Measurements from ENCODE around the gene MXD1.

MXD1 gene

DNA sequence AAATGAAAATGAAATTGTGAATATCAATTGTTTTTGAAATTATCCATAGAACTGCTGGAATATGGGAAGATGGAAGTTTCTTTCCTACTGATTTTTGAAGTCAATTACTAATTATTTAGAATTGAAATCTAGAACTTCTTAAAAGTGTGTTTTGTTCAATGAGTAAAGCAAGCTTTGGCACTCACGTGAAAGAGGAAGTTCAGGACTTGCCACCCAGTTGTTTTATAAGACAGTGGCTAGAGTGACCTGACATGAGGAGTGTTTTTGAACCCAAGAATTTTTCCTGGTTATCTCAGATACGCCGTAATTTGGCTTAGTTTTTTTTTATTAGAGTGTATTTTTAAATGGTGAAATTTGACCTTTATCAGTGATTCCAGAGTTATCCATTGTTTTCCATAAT, 3.5 kb downstream of the MXD1 start:
- TF ChIP-seq, protein P1, sequence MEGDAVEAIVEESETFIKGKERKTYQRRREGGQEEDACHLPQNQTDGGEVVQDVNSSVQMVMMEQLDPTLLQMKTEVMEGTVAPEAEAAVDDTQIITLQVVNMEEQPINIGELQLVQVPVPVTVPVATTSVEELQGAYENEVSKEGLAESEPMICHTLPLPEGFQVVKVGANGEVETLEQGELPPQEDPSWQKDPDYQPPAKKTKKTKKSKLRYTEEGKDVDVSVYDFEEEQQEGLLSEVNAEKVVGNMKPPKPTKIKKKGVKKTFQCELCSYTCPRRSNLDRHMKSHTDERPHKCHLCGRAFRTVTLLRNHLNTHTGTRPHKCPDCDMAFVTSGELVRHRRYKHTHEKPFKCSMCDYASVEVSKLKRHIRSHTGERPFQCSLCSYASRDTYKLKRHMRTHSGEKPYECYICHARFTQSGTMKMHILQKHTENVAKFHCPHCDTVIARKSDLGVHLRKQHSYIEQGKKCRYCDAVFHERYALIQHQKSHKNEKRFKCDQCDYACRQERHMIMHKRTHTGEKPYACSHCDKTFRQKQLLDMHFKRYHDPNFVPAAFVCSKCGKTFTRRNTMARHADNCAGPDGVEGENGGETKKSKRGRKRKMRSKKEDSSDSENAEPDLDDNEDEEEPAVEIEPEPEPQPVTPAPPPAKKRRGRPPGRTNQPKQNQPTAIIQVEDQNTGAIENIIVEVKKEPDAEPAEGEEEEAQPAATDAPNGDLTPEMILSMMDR (IDR thresholded peaks at IDR 0.05; ENCODE audit: borderline replicate concordance, insufficient read depth, low read depth, low read length), result no peak
- H3K4me3 ChIP-seq (ENCODE audit: low read depth, low read length), result no peak overlapping the region

DNA sequence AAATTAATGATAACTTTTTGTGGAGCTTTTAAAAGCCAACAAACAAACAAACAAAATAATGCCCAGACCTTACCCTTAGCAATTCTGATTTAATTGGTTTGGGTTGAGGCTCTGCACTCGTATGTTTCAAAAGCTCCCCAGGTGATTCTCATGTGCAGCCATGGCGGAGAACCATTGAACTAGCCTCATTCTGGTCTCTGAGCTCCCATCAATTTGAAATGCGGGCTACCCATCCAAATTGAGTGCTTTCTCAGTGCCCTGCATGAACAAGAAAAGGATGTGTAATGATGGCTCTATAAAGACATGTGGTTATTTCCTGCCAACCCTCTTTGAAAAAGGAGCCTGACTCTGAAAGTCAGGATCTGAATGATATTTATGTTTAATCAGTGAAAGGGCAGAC, 8.2 kb downstream of the MXD1 start:
- H3K4me3 ChIP-seq (ENCODE audit: low read depth, low read length), result no peak overlapping the region
- TF ChIP-seq, protein P1 (IDR thresholded peaks at IDR 0.05; ENCODE audit: borderline replicate concordance, insufficient read depth, low read depth, low read length), result no peak

DNA sequence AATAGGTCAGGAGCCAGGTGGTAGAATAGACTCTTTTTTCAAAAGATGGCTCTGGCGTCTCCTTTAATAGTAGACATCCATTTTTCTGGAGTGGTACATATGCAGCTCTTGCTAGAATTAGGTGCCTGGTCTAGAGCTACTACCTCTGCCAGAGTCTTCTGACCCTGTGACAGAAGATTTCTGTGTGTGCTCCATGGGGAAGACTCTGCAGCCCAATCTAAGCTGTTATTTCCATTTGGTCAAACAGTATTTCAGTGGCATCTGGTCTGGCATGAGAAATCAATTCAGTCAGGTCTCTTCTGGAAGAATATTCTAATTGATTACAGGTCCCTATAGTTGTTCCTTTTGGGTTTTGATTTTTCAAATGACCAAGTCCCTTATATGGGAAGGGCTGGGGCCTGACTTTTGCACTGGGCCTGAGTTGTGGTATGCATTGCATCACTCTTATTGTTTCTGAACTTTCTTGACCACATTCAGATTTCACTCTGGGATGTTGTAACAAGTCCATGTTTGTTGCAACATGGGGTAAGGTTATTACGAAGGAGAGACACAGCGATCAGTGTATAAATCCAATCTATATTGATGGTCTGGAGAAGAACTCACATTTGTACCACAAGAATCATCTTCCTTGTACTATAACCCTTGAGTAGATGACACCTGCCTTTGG, 12.1 kb downstream of the MXD1 start:
- H3K4me3 ChIP-seq (ENCODE audit: low read depth, low read length), result no peak overlapping the region
- TF ChIP-seq, protein P1 (IDR thresholded peaks at IDR 0.05; ENCODE audit: borderline replicate concordance, insufficient read depth, low read depth, low read length), result no peak

DNA sequence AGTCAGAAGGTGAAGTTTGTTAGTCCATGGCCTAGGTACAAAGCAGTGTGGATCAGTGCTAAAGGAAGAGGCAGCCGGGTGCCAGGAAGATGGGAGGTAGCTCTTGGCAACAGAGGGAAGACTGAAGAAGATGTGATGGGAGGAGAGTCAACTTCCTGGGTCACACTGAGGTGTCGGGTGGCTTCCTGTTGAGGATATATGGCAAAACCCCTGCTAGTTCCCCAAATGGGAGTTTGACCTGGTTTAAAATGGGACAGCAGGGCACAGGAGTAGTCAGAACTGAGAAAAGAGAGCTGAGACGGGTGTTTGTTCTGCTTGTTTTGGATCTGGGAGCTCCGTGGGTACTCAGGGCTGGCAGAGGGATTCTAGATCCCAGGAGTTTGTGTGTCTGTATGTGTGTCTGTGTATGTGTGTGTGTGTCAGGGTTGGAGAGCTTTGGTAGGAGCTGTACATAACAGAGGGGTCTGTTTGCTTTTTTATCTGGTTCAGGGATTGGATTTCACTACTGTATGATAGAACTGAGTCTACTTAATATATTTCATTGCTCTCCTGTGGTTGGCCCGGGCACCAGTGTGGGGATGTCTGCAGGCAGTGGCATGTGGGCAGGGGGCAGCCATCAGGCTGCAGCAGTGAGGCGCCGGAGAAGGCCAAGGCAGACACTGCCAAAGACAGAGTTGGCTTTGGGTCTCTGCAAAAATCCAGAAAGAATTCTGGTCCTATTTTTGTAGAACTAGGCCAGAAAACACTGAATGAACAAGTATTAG, 17.1 kb downstream of the MXD1 start:
- no peak overlapping the region for H3K4me3 ChIP-seq (ENCODE audit: low read depth, low read length)
- TF ChIP-seq, protein P1 (IDR thresholded peaks at IDR 0.05; ENCODE audit: borderline replicate concordance, insufficient read depth, low read depth, low read length), result no peak

DNA sequence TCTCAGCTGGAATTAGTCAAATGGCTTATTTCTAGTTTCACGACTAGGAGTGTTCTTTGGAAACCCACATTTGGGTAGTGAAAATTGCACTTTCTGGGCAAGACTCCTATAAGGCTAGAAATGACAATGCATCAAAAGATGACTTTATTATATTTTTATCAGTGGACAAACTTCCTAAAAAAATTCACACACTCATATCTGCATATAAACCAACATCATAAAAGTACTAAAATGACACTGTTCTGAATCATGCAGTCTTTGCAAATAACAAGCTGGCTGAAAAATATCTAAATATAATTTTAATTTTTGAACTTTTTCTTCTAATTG, 17.6 kb downstream of the MXD1 start:
- TF ChIP-seq, protein P1 (IDR thresholded peaks at IDR 0.05; ENCODE audit: borderline replicate concordance, insufficient read depth, low read depth, low read length), result no peak
- H3K4me3 ChIP-seq (ENCODE audit: low read depth, low read length), result no peak overlapping the region

DNA sequence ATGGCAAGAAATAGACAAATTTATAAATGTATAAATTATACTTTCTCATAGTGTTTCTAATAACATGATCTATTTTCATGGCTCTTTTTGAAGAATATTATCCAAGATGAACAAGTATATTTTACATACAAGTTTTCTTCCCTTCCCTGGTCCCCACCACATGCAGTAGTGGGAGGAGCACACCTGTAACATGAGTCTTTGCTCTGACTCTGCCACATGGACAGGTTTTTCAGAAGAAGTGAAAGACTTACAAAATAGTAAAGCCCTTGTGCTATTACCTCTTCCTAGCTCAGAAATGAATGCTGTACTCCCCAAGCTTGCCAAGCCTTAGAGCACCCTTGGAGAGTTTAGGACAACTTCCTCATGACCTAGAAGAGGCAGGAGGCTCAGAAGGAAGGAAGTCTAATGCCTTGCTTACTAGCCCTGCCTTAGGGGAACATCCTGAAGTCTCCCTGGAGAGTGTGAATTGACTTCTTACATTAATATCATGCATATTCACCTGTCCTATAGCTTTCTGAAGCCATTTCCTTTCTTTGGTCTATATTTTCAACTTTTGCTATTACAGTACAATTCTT, 18.4 kb downstream of the MXD1 start:
- TF ChIP-seq, protein P1 (IDR thresholded peaks at IDR 0.05; ENCODE audit: borderline replicate concordance, insufficient read depth, low read depth, low read length), result no peak
- H3K4me3 ChIP-seq (ENCODE audit: low read depth, low read length), result no peak overlapping the region

Measured in GM12875 (cell line).